GM12892 (cell line): Measurements from ENCODE around the gene IRAK4. TPM values are rescaled to one million over a fixed set of nuclear protein-coding genes. Genes with fewer than 3 reads are reported as not detected.
A peak's percentile ranks its signal among the peaks of the same experiment; 100 is the strongest.

ENCODE experiments used
- DNase-seq: peaks from one replicate; pipeline ENCODE4 v3.0.0; 2011; ENCODE audit not compliant: insufficient read length
- FAIRE-seq: peaks from 2 replicates; lab custom pipeline; 2011; peaks lifted over from hg19 to GRCh38; lab: Jason Lieb, UNC
- POLR2A ChIP-seq: IDR thresholded peaks from 2 replicates; pipeline ENCODE4 v1.6.1; 2011; ENCODE audit warnings: low read depth, low read length, control low read depth
- POLR2AphosphoS5 ChIP-seq: IDR thresholded peaks from 2 replicates; pipeline ENCODE4 v1.6.1; 2011; ENCODE audit warnings: low read depth, low read length, control low read depth
- TAF1 ChIP-seq: IDR thresholded peaks from 2 replicates; pipeline ENCODE4 v1.6.1; 2011; ENCODE audit warnings: low read depth, mild to moderate bottlenecking, control low read depth, low read length, borderline replicate concordance
- polyA plus RNA-seq: library from polyadenylated mRNA; unstranded; fragments of >200 nt; gene quantifications from one replicate; pipeline ENCODE4 v1.2.1, GENCODE V29; 2012; ENCODE audit warnings: missing spikeins, inconsistent platforms; ENCODE audit not compliant: missing spikeins

The IRAK4 gene
- 21.8 TPM for polyA plus RNA-seq

GRCh38 chr12:43758728-43759563 lies at the start of gene IRAK4, which contains the start of gene PUS7L:
Gene IRAK4 (plus strand): TSS chr12:43758951. CDS start chr12:43768112, 9,161 bp downstream.
Gene PUS7L (minus strand): TSS chr12:43758790. CDS start chr12:43755245, 3,545 bp downstream.
- DNase-seq: peak; percentile 72
- peak; percentile 90 for FAIRE-seq
- TF ChIP-seq POLR2A (peak; percentile 90), TAF1 (no peak), POLR2AphosphoS5 (peak; percentile 89)

- DNase-seq (no peak), FAIRE-seq (no peak)
- TF ChIP-seq POLR2A: no peak
- TF ChIP-seq TAF1: no peak
- no peak for TF ChIP-seq POLR2AphosphoS5
Measured at GRCh38 chr12:43711348-43711747, 47.4 kb upstream of the IRAK4 start.

- FAIRE-seq: no peak
Measured at GRCh38 chr12:43722621-43723020, 36.1 kb upstream of the IRAK4 start.

GRCh38 chr12:43723134-43723533 lies 35.6 kb upstream of the IRAK4 start:
- no peak for FAIRE-seq
- no peak for DNase-seq
- TF ChIP-seq POLR2AphosphoS5 (no peak), POLR2A (no peak), TAF1 (no peak)

More at GRCh38 chr12:43722621-43723020, 36.1 kb upstream of the IRAK4 start:
- no peak for DNase-seq
- TF ChIP-seq POLR2AphosphoS5 (no peak), TAF1 (no peak), POLR2A (no peak)

- TF ChIP-seq POLR2AphosphoS5 (no peak), TAF1 (no peak)
- FAIRE-seq (no peak), DNase-seq (no peak)
Measured at GRCh38 chr12:43728117-43728516, 30.6 kb upstream of the IRAK4 start.

- DNase-seq (no peak), FAIRE-seq (no peak)
- no peak for TF ChIP-seq POLR2A
- TF ChIP-seq POLR2AphosphoS5: no peak
- no peak for TF ChIP-seq TAF1
Measured at GRCh38 chr12:43728698-43729097, 30.1 kb upstream of the IRAK4 start.

- TF ChIP-seq TAF1 (no peak), POLR2AphosphoS5 (no peak), POLR2A (no peak)
- no peak for FAIRE-seq
- DNase-seq: no peak
Measured at GRCh38 chr12:43730283-43730682, 28.5 kb upstream of the IRAK4 start.

GRCh38 chr12:43733687-43734086 lies 25.1 kb upstream of the IRAK4 start:
- TF ChIP-seq POLR2AphosphoS5 (no peak), POLR2A (no peak), TAF1 (no peak)
- no peak for FAIRE-seq
- no peak for DNase-seq

GRCh38 chr12:43736927-43737440 lies 21.8 kb upstream of the IRAK4 start:
- FAIRE-seq (no peak), DNase-seq (no peak)
- TF ChIP-seq POLR2AphosphoS5 (no peak), POLR2A (no peak), TAF1 (no peak)

- DNase-seq (no peak), FAIRE-seq (peak; percentile 9)
- TF ChIP-seq POLR2AphosphoS5: no peak
- no peak for TF ChIP-seq POLR2A
- no peak for TF ChIP-seq TAF1
Measured at GRCh38 chr12:43737646-43738045, 21.1 kb upstream of the IRAK4 start.

GRCh38 chr12:43740511-43741100 lies 18.1 kb upstream of the IRAK4 start:
- FAIRE-seq: no peak
- TF ChIP-seq POLR2A: no peak
- no peak for TF ChIP-seq POLR2AphosphoS5
- TF ChIP-seq TAF1: no peak
- no peak for DNase-seq
